Stomach (tissue), 9 donors: ENCODE results near the gene LRRC4C. TPM values are rescaled to one million over a fixed set of nuclear protein-coding genes. Genes with fewer than 3 reads are reported as not detected.

Experiments used
- DNase-seq, 2 donors: peaks; one replicate each; pipeline versions ENCODE4 v3.0.0 to v3.0.0-alpha.2; 2013 to 2019
- H3K27ac ChIP-seq, 5 donors: fragments of 200-600 bp in 4 of 5; sonication (generic) in 4 of 5; one replicate each; pipeline ENCODE4 v1.5.1; 2013 to 2019; ENCODE audit warnings: mild to moderate bottlenecking in 1 of 5, moderate library complexity in 1 of 5
- H3K27me3 ChIP-seq, 3 donors: fragments of 200-600 bp; sonication (generic); one replicate each; pipeline ENCODE4 v1.5.1; 2017 to 2019; ENCODE audit warnings: mixed run types in 1 of 3
- H3K36me3 ChIP-seq, 4 donors: fragments of 200-600 bp; sonication (generic); 1 replicate in 3 of 4; 2 replicates in 1 of 4; pipeline ENCODE4 v1.5.1; 2016 to 2019
- H3K4me1 ChIP-seq, 4 donors: fragments of 200-600 bp; sonication (generic); one replicate each; pipeline ENCODE4 v1.5.1; 2016 to 2019
- H3K4me3 ChIP-seq, 4 donors: fragments of 200-600 bp; sonication (generic) in 3 of 4; one replicate each; pipeline ENCODE4 v1.5.1; 2016 to 2019; ENCODE audit warnings: mild to moderate bottlenecking in 1 of 4
- H3K9me3 ChIP-seq, 4 donors: fragments of 200-600 bp; sonication (generic); one replicate each; pipeline ENCODE4 v1.5.1; 2016 to 2019
- EP300 ChIP-seq: sonication (generic); formaldehyde crosslinking; IDR thresholded peaks from one replicate; pipeline ENCODE4 v1.6.1; 2017; ENCODE audit warnings: antibody characterized with exemption
- POLR2A ChIP-seq, 4 donors: fragments of 450-650 bp; IDR thresholded peaks; one replicate each; pipeline ENCODE4 v1.6.1; 2016; ENCODE audit warnings: antibody characterized with exemption in 4 of 4, control low read depth in 2 of 4, mild to moderate bottlenecking in 1 of 4, moderate library complexity in 1 of 4
- POLR2AphosphoS5 ChIP-seq, 3 donors: sonication (generic); formaldehyde crosslinking; IDR thresholded peaks; one replicate each; pipeline ENCODE4 v1.6.1; 2016; ENCODE audit warnings: antibody characterized with exemption in 3 of 3
- WGBS, 5 donors: extraction: QIAGEN DNeasy Blood & Tissue Kit in 3 of 5; methylation state at CpG; one replicate each; pipeline versions ENCODE4 v1.1.5 to v1.1.7; 2013 to 2018; 5-methylcytosine and 5-hydroxymethylcytosine counted together
- intact Hi-C: fragments of 100-400 bp; cut with DNase I; formaldehyde crosslinking; loops from one replicate; pipeline ENCODE4 v1.15.1; 2023; ENCODE audit warnings: low total_unique reads
- polyA plus RNA-seq, 3 donors: library from polyadenylated mRNA; stranded (reverse); fragments of 200-250 nt; gene quantifications; one replicate each; pipeline ENCODE4 v1.2.3, GENCODE V29; 2013
- total RNA-seq, 5 donors: library from RNA; depleted of rRNA; stranded (reverse); fragments of >200 nt; gene quantifications; one replicate each; pipeline versions ENCODE4 v1.1.0 to v1.2.3, GENCODE V29; 2014 to 2016
- TF ChIP-seq, protein P1 (sequence below), 7 experiments: fragments of 450-650 bp in 4 of 7; fragments of 200-600 bp in 3 of 7; sonication (generic) in 3 of 7; IDR thresholded peaks; one replicate each; pipeline ENCODE4 v1.5.1; 2016 to 2019; ENCODE audit warnings: antibody characterized with exemption in 7 of 7, control low read depth in 2 of 7, mild to moderate bottlenecking in 1 of 7
- donor health status: healthy with polysubstance abuse.
- donor health status: Bipolar disorder and iron deficiency.
- donor health status: healthy.

LRRC4C gene
- total and polyA plus RNA-seq, 8 donors, result 0.31 to 3.3 (median 0.45) TPM; not detected in 4

- Histone ChIP-seq H3K27ac (no peak overlapping the region), H3K4me1 (no peaks in the 10 kb centered on the region), H3K4me3 (no peak overlapping the region), H3K36me3 (no peaks in the 10 kb centered on the region), H3K9me3 (no peaks in the 10 kb centered on the region), H3K27me3 (no peaks in the 10 kb centered on the region)
- intact Hi-C loops, result no loop called here
- WGBS, 5 donors, result 30 to 49% (median 31%) methylated on average over 4 of the region's 4 CpGs
- DNase-seq, result peak in 1 of 2 donors; percentile 42
- TF ChIP-seq POLR2AphosphoS5 (IDR thresholded peaks at IDR 0.05), result no peak
- no peak for TF ChIP-seq POLR2A (IDR thresholded peaks at IDR 0.05)
- TF ChIP-seq EP300, result no peak
- TF ChIP-seq, protein P1, sequence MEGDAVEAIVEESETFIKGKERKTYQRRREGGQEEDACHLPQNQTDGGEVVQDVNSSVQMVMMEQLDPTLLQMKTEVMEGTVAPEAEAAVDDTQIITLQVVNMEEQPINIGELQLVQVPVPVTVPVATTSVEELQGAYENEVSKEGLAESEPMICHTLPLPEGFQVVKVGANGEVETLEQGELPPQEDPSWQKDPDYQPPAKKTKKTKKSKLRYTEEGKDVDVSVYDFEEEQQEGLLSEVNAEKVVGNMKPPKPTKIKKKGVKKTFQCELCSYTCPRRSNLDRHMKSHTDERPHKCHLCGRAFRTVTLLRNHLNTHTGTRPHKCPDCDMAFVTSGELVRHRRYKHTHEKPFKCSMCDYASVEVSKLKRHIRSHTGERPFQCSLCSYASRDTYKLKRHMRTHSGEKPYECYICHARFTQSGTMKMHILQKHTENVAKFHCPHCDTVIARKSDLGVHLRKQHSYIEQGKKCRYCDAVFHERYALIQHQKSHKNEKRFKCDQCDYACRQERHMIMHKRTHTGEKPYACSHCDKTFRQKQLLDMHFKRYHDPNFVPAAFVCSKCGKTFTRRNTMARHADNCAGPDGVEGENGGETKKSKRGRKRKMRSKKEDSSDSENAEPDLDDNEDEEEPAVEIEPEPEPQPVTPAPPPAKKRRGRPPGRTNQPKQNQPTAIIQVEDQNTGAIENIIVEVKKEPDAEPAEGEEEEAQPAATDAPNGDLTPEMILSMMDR (IDR thresholded peaks at IDR 0.05), result no peak
Measured at GRCh38 chr11:41301023-41301422, 158.4 kb downstream of the LRRC4C start.

GRCh38 chr11:41289408-41289807 lies 170.0 kb downstream of the LRRC4C start:
- H3K36me3 ChIP-seq, result no peaks in the 10 kb centered on the region
- no peaks in the 10 kb centered on the region for H3K4me1 ChIP-seq
- intact Hi-C loops, result no loop called here
- DNase-seq, result no peak
- WGBS, 5 donors, result 83 to 96% (median 92%) methylated on average over 3 of the region's 3 CpGs
- H3K27ac ChIP-seq, result no peak overlapping the region
- TF ChIP-seq POLR2A (IDR thresholded peaks at IDR 0.05) (no peak), POLR2AphosphoS5 (IDR thresholded peaks at IDR 0.05) (no peak), EP300 (no peak)
- TF ChIP-seq, protein P1 (IDR thresholded peaks at IDR 0.05), result no peak
- no peaks in the 10 kb centered on the region for H3K27me3 ChIP-seq
- H3K9me3 ChIP-seq, result no peaks in the 10 kb centered on the region
- no peak overlapping the region for H3K4me3 ChIP-seq

- H3K4me3 ChIP-seq, result no peak overlapping the region
- no peak for DNase-seq
- TF ChIP-seq POLR2A (IDR thresholded peaks at IDR 0.05) (no peak), POLR2AphosphoS5 (IDR thresholded peaks at IDR 0.05) (no peak), EP300 (no peak)
- TF ChIP-seq, protein P1 (IDR thresholded peaks at IDR 0.05), result no peak
Measured at GRCh38 chr11:41286751-41287150, 172.7 kb downstream of the LRRC4C start.

GRCh38 chr11:41284354-41284753 lies 175.1 kb downstream of the LRRC4C start:
- intact Hi-C loops, result no loop called here

More at GRCh38 chr11:41286751-41287150, 172.7 kb downstream of the LRRC4C start:
- no peak overlapping the region for H3K27ac ChIP-seq
- intact Hi-C loops, result no loop called here
- H3K27me3 ChIP-seq, result no peaks in the 10 kb centered on the region
- H3K4me1 ChIP-seq, result no peaks in the 10 kb centered on the region
- H3K36me3 ChIP-seq, result no peaks in the 10 kb centered on the region
- H3K9me3 ChIP-seq, result no peaks in the 10 kb centered on the region

More at GRCh38 chr11:41284354-41284753, 175.1 kb downstream of the LRRC4C start:
- TF ChIP-seq EP300 (no peak), POLR2AphosphoS5 (IDR thresholded peaks at IDR 0.05) (no peak), POLR2A (IDR thresholded peaks at IDR 0.05) (no peak)
- TF ChIP-seq, protein P1 (IDR thresholded peaks at IDR 0.05), result no peak
- no peak for DNase-seq
- H3K4me1 ChIP-seq, result no peaks in the 10 kb centered on the region
- H3K27me3 ChIP-seq, result no peaks in the 10 kb centered on the region
- H3K4me3 ChIP-seq, result no peak overlapping the region
- no peaks in the 10 kb centered on the region for H3K36me3 ChIP-seq
- H3K27ac ChIP-seq, result no peak overlapping the region
- H3K9me3 ChIP-seq, result no peaks in the 10 kb centered on the region
- whole genome bisulfite sequencing, 5 donors, result 52 to 75% (median 70%) methylated on average over 3 of the region's 3 CpGs
